Liver (tissue), 9 donors: ENCODE results near the gene DNAJA4. TPM values are rescaled to one million over a fixed set of nuclear protein-coding genes. Genes with fewer than 3 reads are reported as not detected.

ENCODE experiments used
- DNase-seq: peaks from one replicate; pipeline ENCODE4 v3.0.0-alpha.2; 2017; ENCODE audit warnings: low spot score
- H3K27ac ChIP-seq, 2 donors: one replicate each; pipeline ENCODE4 v1.7.0; 2013; ENCODE audit warnings: inconsistent platforms in 2 of 2, low read length in 2 of 2, control low read depth in 1 of 2, low read depth in 1 of 2, mild to moderate bottlenecking in 1 of 2
- H3K27me3 ChIP-seq, 4 donors: one replicate each; pipeline versions ENCODE4 v1.6.1 to v1.7.0; 2013; ENCODE audit warnings: low read length in 3 of 4, inconsistent platforms in 1 of 4, mild to moderate bottlenecking in 1 of 4, moderate library complexity in 1 of 4; ENCODE audit not compliant: control insufficient read depth in 4 of 4, insufficient read depth in 4 of 4
- H3K36me3 ChIP-seq, 4 donors: one replicate each; pipeline versions ENCODE4 v1.6.1 to v1.7.0; 2013; ENCODE audit warnings: low read length in 3 of 4, mild to moderate bottlenecking in 3 of 4, low read depth in 1 of 4, moderate library complexity in 1 of 4; ENCODE audit not compliant: control insufficient read depth in 4 of 4, insufficient read depth in 3 of 4
- H3K4me1 ChIP-seq, 4 donors: one replicate each; pipeline versions ENCODE4 v1.6.1 to v1.7.0; 2013; ENCODE audit warnings: low read length in 3 of 4, mild to moderate bottlenecking in 3 of 4, moderate library complexity in 1 of 4; ENCODE audit not compliant: control insufficient read depth in 4 of 4, insufficient read depth in 4 of 4
- H3K4me3 ChIP-seq, 3 donors: one replicate each; pipeline versions ENCODE4 v1.6.1 to v1.7.0; 2013; ENCODE audit warnings: low read length in 3 of 3, control low read depth in 1 of 3, low read depth in 1 of 3, mild to moderate bottlenecking in 1 of 3
- H3K9ac ChIP-seq, 2 donors: one replicate each; pipeline ENCODE4 v1.7.0; 2013; ENCODE audit warnings: low read length in 2 of 2, mild to moderate bottlenecking in 2 of 2, moderate library complexity in 2 of 2, control low read depth in 1 of 2, low read depth in 1 of 2
- H3K9me3 ChIP-seq, 4 donors: one replicate each; pipeline versions ENCODE4 v1.6.1 to v1.7.0; 2013; ENCODE audit warnings: low read length in 3 of 4; ENCODE audit not compliant: control insufficient read depth in 4 of 4
- EGR1 ChIP-seq, 2 donors: IDR thresholded peaks; 2 replicates each; pipeline ENCODE4 v1.6.1; 2016 to 2018; ENCODE audit warnings: antibody characterized with exemption in 2 of 2, low read depth in 2 of 2
- FOXA1 ChIP-seq: IDR thresholded peaks from 2 replicates; pipeline ENCODE4 v1.6.1; 2016; ENCODE audit warnings: antibody characterized with exemption
- FOXA2 ChIP-seq: IDR thresholded peaks from 2 replicates; pipeline ENCODE4 v1.6.1; 2016; ENCODE audit warnings: antibody characterized with exemption
- GABPA ChIP-seq, 2 donors: IDR thresholded peaks in 1 of 2; conservative IDR thresholded peaks in 1 of 2; 2 replicates each; pipeline ENCODE4 v1.6.1; 2016; ENCODE audit warnings: antibody characterized with exemption in 2 of 2, mild to moderate bottlenecking in 1 of 2, moderate library complexity in 1 of 2
- HNF4A ChIP-seq, 2 donors: conservative IDR thresholded peaks; 2 replicates each; pipeline ENCODE4 v1.6.1; 2016; ENCODE audit warnings: antibody characterized with exemption in 2 of 2, mild to moderate bottlenecking in 2 of 2
- HNF4G ChIP-seq: IDR thresholded peaks from 2 replicates; pipeline ENCODE4 v1.6.1; 2016; ENCODE audit warnings: antibody characterized with exemption
- JUND ChIP-seq, 2 donors: IDR thresholded peaks; 2 replicates each; pipeline ENCODE4 v1.6.1; 2016; ENCODE audit warnings: antibody characterized with exemption in 2 of 2
- NR2F2 ChIP-seq: IDR thresholded peaks from 2 replicates; pipeline ENCODE4 v1.6.1; 2016; ENCODE audit warnings: antibody characterized with exemption
- RAD21 ChIP-seq, 2 donors: IDR thresholded peaks; 2 replicates each; pipeline ENCODE4 v1.6.1; 2016; ENCODE audit warnings: antibody characterized with exemption in 2 of 2, mild to moderate bottlenecking in 2 of 2
- RXRA ChIP-seq, 2 donors: IDR thresholded peaks; 2 replicates each; pipeline ENCODE4 v1.6.1; 2017 to 2018; ENCODE audit warnings: antibody characterized with exemption in 2 of 2, mild to moderate bottlenecking in 1 of 2
- SP1 ChIP-seq: IDR thresholded peaks from 2 replicates; pipeline ENCODE4 v1.6.1; 2018; ENCODE audit warnings: antibody characterized with exemption, mild to moderate bottlenecking
- TAF1 ChIP-seq: conservative IDR thresholded peaks from 2 replicates; pipeline ENCODE4 v1.6.1; 2016; ENCODE audit warnings: antibody characterized with exemption, mild to moderate bottlenecking
- YY1 ChIP-seq: IDR thresholded peaks from 2 replicates; pipeline ENCODE4 v1.6.1; 2016; ENCODE audit warnings: antibody characterized with exemption, mild to moderate bottlenecking
- WGBS: extraction: QIAGEN DNeasy Blood & Tissue Kit; methylation state at CpG from one replicate; pipeline ENCODE4 v1.1.7; 2013; 5-methylcytosine and 5-hydroxymethylcytosine counted together
- polyA plus RNA-seq, 2 donors: library from polyadenylated mRNA; stranded (reverse) in 1 of 2; unstranded in 1 of 2; fragments of 200-250 nt in 1 of 2; fragments of >200 nt in 1 of 2; fragmentation: Nextera tagmentation in 1 of 2; extraction: Ambion mirVana in 1 of 2; gene quantifications; one replicate each; pipeline versions ENCODE4 v1.2.1 to v1.2.3, GENCODE V29; 2013 to 2015
- total RNA-seq, 2 donors: library from RNA; depleted of rRNA; stranded (reverse); fragments of >200 nt; gene quantifications; one replicate each; pipeline ENCODE4 v1.2.3, GENCODE V29; 2014
- TF ChIP-seq, protein P1 (sequence below): fragments of 150-350 bp; IDR thresholded peaks from 2 replicates; pipeline ENCODE4 v1.5.1; 2017; ENCODE audit warnings: improper control_type of control experiment, low read depth, low read length; ENCODE audit not compliant: missing input control
- TF ChIP-seq, protein P2 (sequence below): IDR thresholded peaks from 2 replicates; pipeline ENCODE4 v1.6.1; 2016; ENCODE audit warnings: antibody characterized with exemption
- TF ChIP-seq, protein P3 (sequence below): IDR thresholded peaks from 2 replicates; pipeline ENCODE4 v1.6.1; 2016; ENCODE audit warnings: antibody characterized with exemption
- TF ChIP-seq, protein P4 (sequence below): IDR thresholded peaks from 2 replicates; pipeline ENCODE4 v1.6.1; 2016; ENCODE audit warnings: antibody characterized with exemption, mild to moderate bottlenecking
- TF ChIP-seq, protein P5 (sequence below): IDR thresholded peaks from 2 replicates; pipeline ENCODE4 v1.6.1; 2016; ENCODE audit warnings: antibody characterized with exemption
- donor health status: healthy.
- donor health status: healthy.
- donor health status: healthy.
- donor health status: healthy.
- donor health status: healthy.

Gene DNAJA4
- total RNA-seq, result 10 to 100 TPM in 1 of 2 donors, 1 to 10 TPM in 1; 2.9 to 79.0 TPM
- 1 to 10 TPM in 1 of 2 donors, under 1 TPM in 1; 0.93 to 1.1 TPM for polyA plus RNA-seq

DNA sequence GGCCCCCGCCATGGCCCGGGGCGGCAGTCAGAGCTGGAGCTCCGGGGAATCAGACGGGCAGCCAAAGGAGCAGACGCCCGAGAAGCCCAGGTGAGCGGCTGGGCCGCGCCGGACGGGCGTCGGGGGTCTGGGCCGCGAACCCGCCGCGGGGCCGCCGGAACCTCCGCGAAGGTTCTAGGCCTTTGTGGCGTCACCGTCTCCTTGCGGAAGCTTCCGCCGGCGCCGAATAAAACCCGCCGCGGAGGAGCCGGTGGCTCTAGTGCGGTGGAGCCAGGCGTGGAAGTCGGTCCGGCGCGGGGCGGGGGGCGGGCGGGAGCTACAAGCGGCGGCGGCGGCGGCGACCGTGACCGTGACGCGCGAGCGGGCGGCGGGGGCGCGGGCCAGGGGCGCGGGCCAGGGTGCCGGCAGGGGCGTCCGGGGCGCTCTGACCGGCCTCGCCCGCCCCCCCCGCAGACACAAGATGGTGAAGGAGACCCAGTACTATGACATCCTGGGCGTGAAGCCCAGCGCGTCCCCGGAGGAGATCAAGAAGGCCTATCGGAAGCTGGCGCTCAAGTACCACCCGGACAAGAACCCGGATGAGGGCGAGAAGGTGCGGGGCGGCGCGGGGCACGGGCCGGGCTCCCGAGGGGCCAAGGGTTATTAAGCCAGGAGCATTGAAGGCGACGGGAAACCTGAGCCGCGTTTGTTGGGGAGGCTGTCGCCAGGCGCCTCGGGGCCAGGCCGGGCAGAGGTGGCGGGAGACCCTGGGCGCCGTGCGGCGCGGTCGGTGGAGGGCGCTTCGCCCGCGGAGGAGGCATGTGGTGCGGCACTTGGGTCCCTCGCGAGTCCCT, at the start of gene DNAJA4:
Gene DNAJA4, plus strand, starts transcription at position 259 of the 833 bp plus-strand sequence. Its CDS starts 202 bp downstream, at position 461.
- WGBS, result 8% methylated on average over 107 of the region's 107 CpGs

More for the DNA sequence above, at the start of gene DNAJA4:
- no peaks in the 10 kb centered on the region for H3K36me3 ChIP-seq
- TF ChIP-seq SP1 (no peak), FOXA2 (no peak), GABPA (IDR thresholded peaks at IDR 0.05 in 1 of 2, conservative IDR thresholded peaks at IDR 0.05 in 1 of 2) (no peak), YY1 (no peak), RAD21 (IDR thresholded peaks at IDR 0.05) (no peak), NR2F2 (no peak), HNF4G (no peak), EGR1 (IDR thresholded peaks at IDR 0.05; ENCODE audit: low read depth in 2 of 2) (no peak), FOXA1 (no peak), JUND (IDR thresholded peaks at IDR 0.05) (no peak), RXRA (IDR thresholded peaks at IDR 0.05) (no peak), HNF4A (conservative IDR thresholded peaks at IDR 0.05) (no peak), TAF1 (no peak)
- TF ChIP-seq, protein P1, sequence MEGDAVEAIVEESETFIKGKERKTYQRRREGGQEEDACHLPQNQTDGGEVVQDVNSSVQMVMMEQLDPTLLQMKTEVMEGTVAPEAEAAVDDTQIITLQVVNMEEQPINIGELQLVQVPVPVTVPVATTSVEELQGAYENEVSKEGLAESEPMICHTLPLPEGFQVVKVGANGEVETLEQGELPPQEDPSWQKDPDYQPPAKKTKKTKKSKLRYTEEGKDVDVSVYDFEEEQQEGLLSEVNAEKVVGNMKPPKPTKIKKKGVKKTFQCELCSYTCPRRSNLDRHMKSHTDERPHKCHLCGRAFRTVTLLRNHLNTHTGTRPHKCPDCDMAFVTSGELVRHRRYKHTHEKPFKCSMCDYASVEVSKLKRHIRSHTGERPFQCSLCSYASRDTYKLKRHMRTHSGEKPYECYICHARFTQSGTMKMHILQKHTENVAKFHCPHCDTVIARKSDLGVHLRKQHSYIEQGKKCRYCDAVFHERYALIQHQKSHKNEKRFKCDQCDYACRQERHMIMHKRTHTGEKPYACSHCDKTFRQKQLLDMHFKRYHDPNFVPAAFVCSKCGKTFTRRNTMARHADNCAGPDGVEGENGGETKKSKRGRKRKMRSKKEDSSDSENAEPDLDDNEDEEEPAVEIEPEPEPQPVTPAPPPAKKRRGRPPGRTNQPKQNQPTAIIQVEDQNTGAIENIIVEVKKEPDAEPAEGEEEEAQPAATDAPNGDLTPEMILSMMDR, result no peak
- TF ChIP-seq, protein P2, sequence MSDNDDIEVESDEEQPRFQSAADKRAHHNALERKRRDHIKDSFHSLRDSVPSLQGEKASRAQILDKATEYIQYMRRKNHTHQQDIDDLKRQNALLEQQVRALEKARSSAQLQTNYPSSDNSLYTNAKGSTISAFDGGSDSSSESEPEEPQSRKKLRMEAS, result no peak
- TF ChIP-seq, protein P3, sequence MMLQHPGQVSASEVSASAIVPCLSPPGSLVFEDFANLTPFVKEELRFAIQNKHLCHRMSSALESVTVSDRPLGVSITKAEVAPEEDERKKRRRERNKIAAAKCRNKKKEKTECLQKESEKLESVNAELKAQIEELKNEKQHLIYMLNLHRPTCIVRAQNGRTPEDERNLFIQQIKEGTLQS, result no peak
- TF ChIP-seq, protein P4, sequence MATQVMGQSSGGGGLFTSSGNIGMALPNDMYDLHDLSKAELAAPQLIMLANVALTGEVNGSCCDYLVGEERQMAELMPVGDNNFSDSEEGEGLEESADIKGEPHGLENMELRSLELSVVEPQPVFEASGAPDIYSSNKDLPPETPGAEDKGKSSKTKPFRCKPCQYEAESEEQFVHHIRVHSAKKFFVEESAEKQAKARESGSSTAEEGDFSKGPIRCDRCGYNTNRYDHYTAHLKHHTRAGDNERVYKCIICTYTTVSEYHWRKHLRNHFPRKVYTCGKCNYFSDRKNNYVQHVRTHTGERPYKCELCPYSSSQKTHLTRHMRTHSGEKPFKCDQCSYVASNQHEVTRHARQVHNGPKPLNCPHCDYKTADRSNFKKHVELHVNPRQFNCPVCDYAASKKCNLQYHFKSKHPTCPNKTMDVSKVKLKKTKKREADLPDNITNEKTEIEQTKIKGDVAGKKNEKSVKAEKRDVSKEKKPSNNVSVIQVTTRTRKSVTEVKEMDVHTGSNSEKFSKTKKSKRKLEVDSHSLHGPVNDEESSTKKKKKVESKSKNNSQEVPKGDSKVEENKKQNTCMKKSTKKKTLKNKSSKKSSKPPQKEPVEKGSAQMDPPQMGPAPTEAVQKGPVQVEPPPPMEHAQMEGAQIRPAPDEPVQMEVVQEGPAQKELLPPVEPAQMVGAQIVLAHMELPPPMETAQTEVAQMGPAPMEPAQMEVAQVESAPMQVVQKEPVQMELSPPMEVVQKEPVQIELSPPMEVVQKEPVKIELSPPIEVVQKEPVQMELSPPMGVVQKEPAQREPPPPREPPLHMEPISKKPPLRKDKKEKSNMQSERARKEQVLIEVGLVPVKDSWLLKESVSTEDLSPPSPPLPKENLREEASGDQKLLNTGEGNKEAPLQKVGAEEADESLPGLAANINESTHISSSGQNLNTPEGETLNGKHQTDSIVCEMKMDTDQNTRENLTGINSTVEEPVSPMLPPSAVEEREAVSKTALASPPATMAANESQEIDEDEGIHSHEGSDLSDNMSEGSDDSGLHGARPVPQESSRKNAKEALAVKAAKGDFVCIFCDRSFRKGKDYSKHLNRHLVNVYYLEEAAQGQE, result no peak
- TF ChIP-seq, protein P5, sequence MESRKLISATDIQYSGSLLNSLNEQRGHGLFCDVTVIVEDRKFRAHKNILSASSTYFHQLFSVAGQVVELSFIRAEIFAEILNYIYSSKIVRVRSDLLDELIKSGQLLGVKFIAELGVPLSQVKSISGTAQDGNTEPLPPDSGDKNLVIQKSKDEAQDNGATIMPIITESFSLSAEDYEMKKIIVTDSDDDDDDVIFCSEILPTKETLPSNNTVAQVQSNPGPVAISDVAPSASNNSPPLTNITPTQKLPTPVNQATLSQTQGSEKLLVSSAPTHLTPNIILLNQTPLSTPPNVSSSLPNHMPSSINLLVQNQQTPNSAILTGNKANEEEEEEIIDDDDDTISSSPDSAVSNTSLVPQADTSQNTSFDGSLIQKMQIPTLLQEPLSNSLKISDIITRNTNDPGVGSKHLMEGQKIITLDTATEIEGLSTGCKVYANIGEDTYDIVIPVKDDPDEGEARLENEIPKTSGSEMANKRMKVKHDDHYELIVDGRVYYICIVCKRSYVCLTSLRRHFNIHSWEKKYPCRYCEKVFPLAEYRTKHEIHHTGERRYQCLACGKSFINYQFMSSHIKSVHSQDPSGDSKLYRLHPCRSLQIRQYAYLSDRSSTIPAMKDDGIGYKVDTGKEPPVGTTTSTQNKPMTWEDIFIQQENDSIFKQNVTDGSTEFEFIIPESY, result no peak
- H3K27ac ChIP-seq, result no peak within 1 kb of the TSS
- H3K4me1 ChIP-seq, result peaks cover 0 to 5% (median 1%) of the 10 kb centered on the region in 4 donors
- DNase-seq, result peak; percentile 69
- peak within 1 kb of the TSS; percentile 51 to 59 (median 57) for H3K4me3 ChIP-seq
- H3K9ac ChIP-seq, result peak within 1 kb of the TSS in 1 of 2 donors; percentile 42
- H3K9me3 ChIP-seq, result no peaks in the 10 kb centered on the region
- H3K27me3 ChIP-seq, result peaks cover 0 to 3% (median 0%) of the 10 kb centered on the region in 4 donors
